CD4-positive, alpha-beta memory T cell (primary cell): Measurements from ENCODE around the gene RGL1. TPM values are rescaled to one million over a fixed set of nuclear protein-coding genes. Genes with fewer than 3 reads are reported as not detected.

Source experiments
- CTCF ChIA-PET: fragments of 350-600 bp; sonication (Branson Sonifier 250); formaldehyde crosslinking; loops from one replicate; lab custom pipeline; 2021; ENCODE audit warnings: inconsistent platforms; ENCODE audit not compliant: partially characterized antibody; lab: Charles Lee
- POLR2A ChIA-PET: fragments of 350-600 bp; sonication (Branson Sonifier 250); formaldehyde crosslinking; loops from one replicate; lab custom pipeline; 2021; ENCODE audit not compliant: partially characterized antibody; lab: Charles Lee
- DNase-seq, 5 donors: peaks; one replicate each; pipeline versions ENCODE4 v3.0.0 to v3.0.0-alpha.2; 2020 to 2022; ENCODE audit warnings: mixed read lengths in 1 of 5
- H3K27ac ChIP-seq: one replicate; pipeline ENCODE4 v1.7.0; 2013; ENCODE audit warnings: low read depth, low read length
- H3K27me3 ChIP-seq: 2 replicates; pipeline ENCODE4 v1.7.0; 2013; ENCODE audit warnings: mild to moderate bottlenecking, low read length, moderate library complexity; ENCODE audit not compliant: insufficient read depth
- H3K36me3 ChIP-seq: 2 replicates; pipeline ENCODE4 v1.7.0; 2013; ENCODE audit warnings: mild to moderate bottlenecking, low read length, moderate library complexity; ENCODE audit not compliant: insufficient read depth
- H3K4me1 ChIP-seq: 2 replicates; pipeline ENCODE4 v1.7.0; 2013; ENCODE audit warnings: mild to moderate bottlenecking, low read length, moderate library complexity; ENCODE audit not compliant: insufficient read depth
- H3K4me3 ChIP-seq, 2 donors: one replicate each; pipeline ENCODE4 v1.7.0; 2013; ENCODE audit warnings: low read length in 2 of 2, mild to moderate bottlenecking in 1 of 2
- H3K9me3 ChIP-seq, 2 donors: one replicate each; pipeline ENCODE4 v1.7.0; 2013; ENCODE audit warnings: low read length in 2 of 2, control low read depth in 1 of 2; ENCODE audit not compliant: control insufficient read depth in 1 of 2
- H3K27ac Mint-ChIP-seq, 7 donors: one replicate each; pipeline ENCODE4 v1.8.0; 2020 to 2021; ENCODE audit warnings: mixed read lengths in 7 of 7, mild to moderate bottlenecking in 6 of 7, inconsistent platforms in 3 of 7, moderate library complexity in 3 of 7
- H3K27me3 Mint-ChIP-seq, 2 donors: one replicate each; pipeline ENCODE4 v1.8.0; 2020 to 2021; ENCODE audit warnings: mixed read lengths in 2 of 2
- H3K36me3 Mint-ChIP-seq, 2 donors: one replicate each; pipeline ENCODE4 v1.8.0; 2020 to 2021; ENCODE audit warnings: mixed read lengths in 2 of 2, inconsistent platforms in 1 of 2, mild to moderate bottlenecking in 1 of 2
- H3K4me1 Mint-ChIP-seq, 4 donors: one replicate each; pipeline ENCODE4 v1.8.0; 2020 to 2021; ENCODE audit warnings: mixed read lengths in 4 of 4, mild to moderate bottlenecking in 1 of 4
- H3K4me3 Mint-ChIP-seq, 8 donors: one replicate each; pipeline ENCODE4 v1.8.0; 2020 to 2021; ENCODE audit warnings: mixed read lengths in 8 of 8, mild to moderate bottlenecking in 7 of 8, moderate library complexity in 6 of 8, inconsistent platforms in 3 of 8
- H3K9me3 Mint-ChIP-seq, 8 donors: one replicate each; pipeline ENCODE4 v1.8.0; 2020 to 2021; ENCODE audit warnings: mixed read lengths in 8 of 8, mild to moderate bottlenecking in 5 of 8, inconsistent platforms in 3 of 8, moderate library complexity in 1 of 8
- intact Hi-C: fragments of 100-400 bp; cut with micrococcal nuclease; formaldehyde crosslinking; loops from one replicate; pipeline ENCODE4 v1.15.1; 2023
- polyA plus RNA-seq, 2 donors: library from polyadenylated mRNA; unstranded; fragments of 300-500 nt; fragmentation: Illumina TruSeq; gene quantifications; one replicate each; pipeline ENCODE4 v1.2.3, GENCODE V29; 2021
- total RNA-seq, 2 experiments: library from RNA; stranded (reverse); gene quantifications; one replicate each; pipeline ENCODE4 v1.2.3, GENCODE V29; 2021

Gene RGL1
- total and polyA plus RNA-seq, 4 experiments from 2014 or later, result 2.3 to 5.3 (median 3.8) TPM

DNA sequence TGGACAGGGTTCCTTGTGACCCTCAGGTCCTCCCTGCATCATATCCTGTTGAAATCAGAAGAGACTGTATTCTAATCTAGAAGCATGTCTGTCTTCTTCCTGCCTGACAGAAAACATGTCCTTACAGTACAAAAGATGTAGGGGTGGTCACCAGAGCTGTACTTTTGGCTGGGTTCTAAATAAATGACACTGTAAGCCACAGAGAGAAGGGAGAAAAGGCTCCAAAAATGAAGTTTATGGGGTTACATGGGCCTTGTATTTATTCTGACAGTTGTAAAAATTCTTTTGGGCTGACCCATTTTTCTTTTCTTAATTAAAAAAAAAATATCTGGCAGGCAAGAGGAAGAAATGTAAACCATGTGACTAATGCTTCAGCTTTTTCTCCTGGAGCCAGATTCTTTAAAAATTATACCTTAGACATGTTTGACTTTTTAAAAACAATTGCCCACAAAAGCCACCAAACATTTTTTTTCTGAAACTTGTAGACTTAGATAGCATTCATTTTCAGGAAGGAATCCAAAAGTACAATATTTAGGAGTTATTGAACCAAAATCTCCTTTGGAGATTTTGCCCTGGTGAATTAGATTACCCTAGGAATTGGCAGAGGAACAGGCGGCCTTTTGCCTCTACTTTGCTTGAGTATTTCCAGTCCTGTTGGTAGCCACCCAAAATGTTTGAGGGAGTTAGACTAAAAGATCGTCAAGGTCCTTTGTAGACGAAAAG is 17.1 kb downstream of the RGL1 start:
- no peaks in the 10 kb centered on the region for H3K27me3 Mint-ChIP-seq
- Histone ChIP-seq H3K4me3 (no peak overlapping the region), H3K27ac (no peak overlapping the region), H3K36me3 (no peaks in the 10 kb centered on the region), H3K4me1 (no peaks in the 10 kb centered on the region), H3K27me3 (no peaks in the 10 kb centered on the region), H3K9me3 (no peaks in the 10 kb centered on the region)
- H3K36me3 Mint-ChIP-seq, result no peaks in the 10 kb centered on the region
- no peak for DNase-seq
- ChIA-PET POLR2A (no interaction called here), CTCF (no interaction called here)
- no peaks in the 10 kb centered on the region for H3K9me3 Mint-ChIP-seq
- peaks cover 0 to 2% (median 0%) of the 10 kb centered on the region in 4 donors for H3K4me1 Mint-ChIP-seq
- H3K27ac Mint-ChIP-seq, result no peak overlapping the region
- no peak overlapping the region for H3K4me3 Mint-ChIP-seq
- intact Hi-C loops, result no loop called here

DNA sequence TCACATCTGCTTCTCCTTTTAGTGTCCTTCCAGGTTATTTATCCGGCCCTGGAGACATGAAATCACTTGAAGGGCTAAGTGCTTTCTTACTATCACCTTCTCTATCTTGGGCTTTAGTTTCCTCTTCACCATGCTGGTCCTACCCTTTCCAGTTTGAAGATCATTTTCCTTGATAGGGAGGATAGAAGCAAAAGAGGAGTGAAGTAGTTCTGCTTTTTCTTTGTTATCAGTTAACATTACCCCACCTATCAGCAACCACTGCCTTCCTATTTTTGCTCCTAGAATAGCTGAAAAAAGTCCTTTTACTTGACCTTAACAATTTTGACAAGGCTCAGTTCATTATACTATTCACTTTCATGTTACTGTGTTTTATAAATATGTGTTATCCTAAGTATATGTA is 19.4 kb downstream of the RGL1 start:
- H3K36me3 Mint-ChIP-seq, result no peaks in the 10 kb centered on the region
- intact Hi-C loops, result no loop called here
- Histone ChIP-seq H3K9me3 (no peaks in the 10 kb centered on the region), H3K27ac (no peak overlapping the region), H3K36me3 (no peaks in the 10 kb centered on the region), H3K4me1 (no peaks in the 10 kb centered on the region), H3K4me3 (no peak overlapping the region), H3K27me3 (no peaks in the 10 kb centered on the region)
- ChIA-PET POLR2A (no interaction called here), CTCF (interaction anchor here (0.9 kb wide), 1 partner anchor 92 kb away, joined by 3 read pairs; no protein-coding TSS in a partner anchor)
- no peak for DNase-seq
- no peak overlapping the region for H3K4me3 Mint-ChIP-seq
- no peaks in the 10 kb centered on the region for H3K4me1 Mint-ChIP-seq
- H3K27ac Mint-ChIP-seq, result no peak overlapping the region
- H3K9me3 Mint-ChIP-seq, result no peaks in the 10 kb centered on the region
- no peaks in the 10 kb centered on the region for H3K27me3 Mint-ChIP-seq

DNA sequence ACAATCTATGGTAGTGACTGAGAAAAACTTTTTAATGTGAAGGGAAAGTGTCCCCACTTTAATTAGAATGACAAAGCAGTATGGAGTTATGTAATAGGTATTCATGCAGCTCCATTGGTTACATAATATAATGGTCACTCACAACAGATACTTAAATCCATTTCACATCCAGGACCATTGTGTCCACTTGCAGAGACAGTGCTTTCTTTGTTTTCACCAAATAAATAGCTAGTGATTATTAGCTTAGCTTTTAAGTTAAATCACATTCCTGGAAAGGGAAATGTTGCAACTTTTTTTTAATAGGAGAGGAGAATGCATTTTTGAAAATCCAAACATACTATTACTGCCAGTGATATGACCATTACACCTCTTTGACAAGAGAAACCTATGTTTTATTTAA is 22.9 kb downstream of the RGL1 start:
- Mint-ChIP-seq H3K4me1 (no peaks in the 10 kb centered on the region), H3K4me3 (no peak overlapping the region), H3K36me3 (no peaks in the 10 kb centered on the region), H3K9me3 (no peaks in the 10 kb centered on the region), H3K27me3 (no peaks in the 10 kb centered on the region), H3K27ac (no peak overlapping the region)
- Histone ChIP-seq H3K4me3 (no peak overlapping the region), H3K27me3 (no peaks in the 10 kb centered on the region), H3K9me3 (no peaks in the 10 kb centered on the region), H3K4me1 (no peaks in the 10 kb centered on the region), H3K36me3 (no peaks in the 10 kb centered on the region), H3K27ac (no peak overlapping the region)
- ChIA-PET CTCF (interaction anchor here (0.7 to 1.2 kb wide), 2 partner anchors 10 to 88 kb away, joined by 3 read pairs; no protein-coding TSS in a partner anchor), POLR2A (no interaction called here)
- intact Hi-C loops, result no loop called here
- no peak for DNase-seq

DNA sequence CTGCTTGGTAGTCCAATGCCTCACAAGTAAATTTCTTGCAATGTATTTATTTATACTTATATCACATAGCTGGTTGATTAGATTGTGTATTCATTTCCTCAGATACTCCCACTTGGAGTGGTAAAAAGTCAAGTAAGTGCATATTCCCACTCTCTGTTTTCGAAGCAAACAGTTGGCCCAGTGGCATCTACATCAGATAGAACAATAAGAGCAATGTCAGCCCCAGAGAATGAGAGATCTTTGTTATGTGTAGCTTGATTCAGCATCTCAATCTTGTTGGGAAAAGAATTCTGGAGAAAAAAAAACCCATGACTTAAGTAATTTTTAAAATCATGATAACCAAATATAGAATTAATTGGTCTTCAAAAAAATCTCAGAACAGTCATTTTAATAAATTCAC is 25.5 kb downstream of the RGL1 start:
- POLR2A ChIA-PET, result no interaction called here
- Histone ChIP-seq H3K36me3 (no peaks in the 10 kb centered on the region), H3K4me3 (no peak overlapping the region), H3K9me3 (no peaks in the 10 kb centered on the region), H3K27me3 (no peaks in the 10 kb centered on the region), H3K4me1 (no peaks in the 10 kb centered on the region), H3K27ac (no peak overlapping the region)
- CTCF ChIA-PET, result no interaction called here
- Mint-ChIP-seq H3K27ac (no peak overlapping the region), H3K36me3 (no peaks in the 10 kb centered on the region), H3K27me3 (no peaks in the 10 kb centered on the region), H3K4me3 (no peak overlapping the region), H3K9me3 (no peaks in the 10 kb centered on the region), H3K4me1 (no peaks in the 10 kb centered on the region)
- intact Hi-C loops, result no loop called here
- no peak for DNase-seq

DNA sequence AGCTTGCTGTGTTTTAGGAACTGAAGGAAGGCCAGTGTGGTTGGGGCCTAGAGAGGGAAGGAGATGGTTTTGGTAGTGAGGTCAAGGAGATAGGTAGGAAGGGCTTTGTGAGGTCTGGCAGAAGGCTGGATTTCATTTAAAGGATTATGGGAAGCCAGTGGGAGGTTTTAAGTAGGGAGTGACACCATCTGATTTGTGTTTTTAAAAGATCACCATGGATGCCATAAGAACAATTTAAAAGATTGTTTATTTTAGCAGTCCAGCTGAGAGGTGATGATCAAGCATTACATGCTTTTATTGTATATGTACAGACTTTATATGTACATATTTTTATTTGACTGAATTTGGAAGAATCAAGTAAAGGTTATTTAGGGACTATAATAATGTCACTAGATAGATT is 26.4 kb downstream of the RGL1 start:
- H3K4me1 ChIP-seq, result no peaks in the 10 kb centered on the region
- Mint-ChIP-seq H3K27ac (no peak overlapping the region), H3K9me3 (no peaks in the 10 kb centered on the region), H3K4me3 (no peak overlapping the region), H3K27me3 (no peaks in the 10 kb centered on the region), H3K4me1 (no peaks in the 10 kb centered on the region), H3K36me3 (no peaks in the 10 kb centered on the region)
- ChIA-PET CTCF (interaction anchor here (1.0 kb wide), 1 partner anchor 8 kb away, joined by 3 read pairs; no protein-coding TSS in a partner anchor), POLR2A (no interaction called here)
- no peaks in the 10 kb centered on the region for H3K9me3 ChIP-seq
- H3K27ac ChIP-seq, result no peak overlapping the region
- H3K27me3 ChIP-seq, result no peaks in the 10 kb centered on the region
- no peaks in the 10 kb centered on the region for H3K36me3 ChIP-seq
- DNase-seq, result no peak
- H3K4me3 ChIP-seq, result no peak overlapping the region
- intact Hi-C loops, result no loop called here

DNA sequence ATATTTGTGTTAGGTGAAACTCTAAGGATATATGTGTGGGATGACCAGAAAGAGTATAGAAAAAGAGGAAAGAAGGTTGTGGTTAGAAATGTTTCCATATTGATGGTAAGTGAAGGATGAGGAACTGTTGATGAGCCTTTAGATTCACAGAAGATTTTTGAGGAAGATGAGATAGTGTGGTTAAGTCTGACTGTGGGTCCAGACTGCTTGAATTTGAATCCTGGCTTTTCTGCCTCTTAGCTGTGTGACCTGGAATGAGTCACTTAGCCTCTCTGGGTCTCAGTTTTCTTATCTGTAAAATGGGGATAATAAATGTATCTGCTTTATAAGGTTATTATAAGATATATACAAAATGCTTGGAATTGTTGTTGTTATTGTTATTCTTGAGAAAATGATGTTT is 27.5 kb downstream of the RGL1 start:
- no peak for DNase-seq
- Mint-ChIP-seq H3K4me1 (no peaks in the 10 kb centered on the region), H3K4me3 (no peak overlapping the region), H3K27me3 (no peaks in the 10 kb centered on the region), H3K36me3 (no peaks in the 10 kb centered on the region), H3K9me3 (no peaks in the 10 kb centered on the region), H3K27ac (no peak overlapping the region)
- no peak overlapping the region for H3K27ac ChIP-seq
- CTCF ChIA-PET, result interaction anchor here (1.0 kb wide), 1 partner anchor 9 kb away, joined by 3 read pairs; no protein-coding TSS in a partner anchor
- POLR2A ChIA-PET, result no interaction called here
- no peaks in the 10 kb centered on the region for H3K36me3 ChIP-seq
- H3K9me3 ChIP-seq, result no peaks in the 10 kb centered on the region
- intact Hi-C loops, result no loop called here
- H3K27me3 ChIP-seq, result no peaks in the 10 kb centered on the region
- no peak overlapping the region for H3K4me3 ChIP-seq
- no peaks in the 10 kb centered on the region for H3K4me1 ChIP-seq

DNA sequence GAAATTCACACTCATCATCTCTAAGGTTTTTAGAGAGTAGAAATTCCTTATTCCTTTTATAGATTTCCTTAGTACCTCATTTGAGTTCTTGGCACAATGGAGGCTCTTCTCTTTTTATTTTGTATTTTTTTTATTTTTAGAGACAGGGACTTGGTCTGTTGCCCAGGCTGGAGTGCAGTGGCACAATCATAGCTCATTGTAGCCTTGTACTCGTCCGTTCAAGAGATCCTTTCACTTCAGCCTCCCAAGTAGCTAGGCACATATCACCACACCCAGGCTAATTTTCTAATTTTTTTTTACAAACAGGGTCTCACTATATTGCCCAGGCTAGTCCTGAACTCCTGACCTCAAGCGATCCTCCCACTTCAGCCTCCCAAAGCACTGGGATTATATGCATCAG is 29.6 kb downstream of the RGL1 start:
- intact Hi-C loops, result no loop called here
- Mint-ChIP-seq H3K27me3 (no peaks in the 10 kb centered on the region), H3K36me3 (peaks cover 0 to 3% of the 10 kb centered on the region in 2 donors), H3K27ac (no peak overlapping the region), H3K9me3 (no peaks in the 10 kb centered on the region), H3K4me3 (no peak overlapping the region), H3K4me1 (no peaks in the 10 kb centered on the region)
- Histone ChIP-seq H3K27me3 (no peaks in the 10 kb centered on the region), H3K27ac (no peak overlapping the region), H3K4me1 (no peaks in the 10 kb centered on the region), H3K36me3 (no peaks in the 10 kb centered on the region), H3K4me3 (no peak overlapping the region), H3K9me3 (no peaks in the 10 kb centered on the region)
- DNase-seq, result no peak
- CTCF ChIA-PET, result interaction anchor here (1.7 kb wide), 1 partner anchor 81 kb away, joined by 5 read pairs; no protein-coding TSS in a partner anchor
- POLR2A ChIA-PET, result no interaction called here
